H4 (cell line): ENCODE data around the gene CD3D. TPM values are rescaled to one million over a fixed set of nuclear protein-coding genes. Genes with fewer than 3 reads are reported as not detected.
"Not testable (repeated sequence)": the region's sequence is repeated elsewhere in the genome, so short reads cannot be mapped to it uniquely, and the experiment has no call there.

ENCODE experiments used
- DNase-seq: peaks from one replicate; pipeline ENCODE4 v3.0.0-alpha.2; 2015; ENCODE audit warnings: low spot score
- total RNA-seq: library from RNA; depleted of rRNA; stranded (reverse); fragments of >200 nt; shearing (Covaris generic); gene quantifications from 2 replicates; pipeline ENCODE4 v1.2.3, GENCODE V29; 2014

The CD3D gene
- total RNA-seq, 1 experiment from 2014 or later = not detected

DNA sequence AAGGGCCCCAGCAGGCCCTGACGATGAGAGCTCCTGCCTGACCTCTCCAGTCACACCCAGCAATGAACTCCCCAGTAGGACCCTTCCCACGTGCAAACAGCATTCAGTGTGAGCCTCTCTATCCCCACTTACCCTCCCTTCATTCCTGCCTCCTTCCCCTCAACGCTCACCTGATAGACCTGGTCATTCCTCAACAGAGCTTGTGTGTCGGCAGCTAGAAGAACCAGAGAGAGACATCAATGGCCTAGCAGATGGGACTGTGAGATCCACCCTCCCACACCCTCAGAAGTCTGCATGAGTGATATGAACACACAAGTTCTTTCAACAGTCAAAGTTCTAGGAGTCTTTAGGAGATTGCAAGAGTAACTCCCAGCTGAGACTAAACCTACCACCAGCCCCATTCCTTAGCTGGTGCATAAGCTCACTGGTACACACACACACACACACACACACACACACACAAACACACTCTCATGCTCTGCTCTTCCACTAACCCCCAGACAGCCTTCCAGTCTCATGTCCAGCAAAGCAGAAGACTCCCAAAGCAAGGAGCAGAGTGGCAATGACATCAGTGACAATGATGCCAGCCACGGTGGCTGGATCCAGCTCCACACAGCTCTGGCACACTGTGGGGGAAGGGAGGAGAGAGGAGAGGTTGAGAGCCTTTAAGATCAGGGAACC, 3.1 kb downstream of the CD3D start:
- DNase-seq = no peak

DNA sequence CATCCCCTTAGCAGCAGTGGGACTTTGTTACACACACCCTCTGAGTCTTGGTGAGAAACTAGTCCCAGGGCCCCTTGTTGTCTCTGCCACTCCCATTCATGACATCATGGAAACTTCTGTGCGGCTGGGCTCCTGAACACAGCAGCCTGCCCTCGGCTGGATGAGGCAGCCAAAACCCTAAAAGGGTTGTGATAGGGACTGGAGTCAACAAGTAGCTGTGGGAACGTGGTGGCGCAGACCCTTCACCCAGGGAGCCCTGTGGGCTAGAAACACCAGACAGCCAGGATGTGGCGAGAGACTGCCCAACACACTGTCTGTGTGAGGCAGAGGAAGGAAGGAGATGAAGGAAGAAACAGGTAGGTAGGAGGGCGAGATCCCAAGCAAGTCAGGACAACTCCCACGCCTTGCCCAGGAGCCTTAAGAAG, 3.9 kb downstream of the CD3D start:
- peak; percentile 39 for DNase-seq

DNA sequence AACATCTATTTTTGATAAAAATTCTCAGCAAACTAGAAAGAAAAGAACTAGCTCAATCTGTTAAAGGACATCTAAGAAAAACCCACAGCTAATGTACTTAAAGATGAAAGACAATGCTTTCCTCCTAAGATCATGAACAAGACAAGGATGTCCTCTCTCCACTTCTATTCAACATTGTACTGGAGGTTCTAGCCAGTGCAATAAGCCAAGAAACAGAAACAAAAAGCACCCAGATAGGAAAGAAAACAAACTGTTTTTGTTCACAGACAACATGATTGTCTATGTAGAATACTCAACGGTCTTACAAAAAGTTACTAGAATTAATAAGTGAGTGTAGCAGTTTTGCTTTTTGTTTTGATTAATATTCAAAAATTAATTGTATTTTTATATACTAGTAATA, 7.8 kb downstream of the CD3D start:
- DNase-seq = no peak

DNA sequence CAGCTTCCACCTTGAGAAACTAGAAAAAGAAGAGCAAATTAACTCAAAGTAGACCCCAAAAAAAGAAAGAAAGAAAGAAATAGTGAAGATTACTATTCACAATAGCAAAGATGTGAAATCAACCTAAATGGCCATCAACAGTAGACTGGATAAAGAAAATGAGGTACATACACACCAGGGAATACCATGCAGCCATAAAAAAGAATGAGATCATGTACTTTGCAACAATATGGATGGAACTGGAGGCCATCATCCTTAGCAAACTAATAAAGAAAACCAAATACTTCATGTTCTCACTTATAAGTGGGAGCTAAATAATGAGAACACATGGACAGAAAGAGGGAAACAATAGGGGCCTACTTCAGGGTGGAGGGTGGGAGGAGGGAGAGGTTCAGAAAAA, 13.8 kb downstream of the CD3D start:
- DNase-seq = no peak

DNA sequence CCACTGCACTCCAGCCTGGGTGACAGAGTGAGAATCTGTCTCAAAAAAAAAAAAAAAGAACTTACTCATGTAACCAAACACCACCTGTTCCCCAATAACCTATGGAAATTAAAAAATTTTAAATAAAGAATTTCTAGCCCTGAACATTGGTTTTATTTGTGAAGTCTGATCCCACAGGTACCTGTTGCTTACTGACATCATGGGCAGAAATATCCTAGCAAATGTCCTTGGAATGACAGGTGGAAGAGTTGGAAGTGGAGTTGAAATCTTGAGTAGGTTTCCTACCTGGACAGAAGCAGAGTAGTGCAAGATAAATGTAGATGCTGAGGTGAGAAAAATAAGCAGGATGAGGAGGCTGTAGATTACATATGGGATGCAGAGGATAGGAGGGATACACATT, 17.2 kb downstream of the CD3D start:
- DNase-seq = no peak

DNA sequence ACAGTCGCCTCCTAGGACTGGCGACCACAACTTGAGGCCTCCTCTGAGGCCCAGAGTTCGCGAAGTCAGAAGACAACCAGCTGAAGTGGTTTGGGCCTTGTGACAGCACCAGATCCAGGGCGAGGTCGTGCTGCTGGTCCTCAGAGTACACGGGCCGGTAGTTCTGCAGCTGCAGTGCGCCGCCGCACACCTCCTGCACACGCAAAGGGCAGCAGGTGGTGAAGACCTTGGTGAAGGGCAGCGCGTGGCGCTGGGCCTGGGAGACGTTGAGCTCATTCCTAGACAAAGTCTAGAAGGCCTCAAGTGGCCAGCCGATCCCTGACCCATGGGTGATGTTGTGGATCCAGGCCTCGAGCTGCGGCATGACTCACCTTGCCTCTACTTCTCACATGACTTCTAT, 19.8 kb downstream of the CD3D start:
- no peak for DNase-seq

DNA sequence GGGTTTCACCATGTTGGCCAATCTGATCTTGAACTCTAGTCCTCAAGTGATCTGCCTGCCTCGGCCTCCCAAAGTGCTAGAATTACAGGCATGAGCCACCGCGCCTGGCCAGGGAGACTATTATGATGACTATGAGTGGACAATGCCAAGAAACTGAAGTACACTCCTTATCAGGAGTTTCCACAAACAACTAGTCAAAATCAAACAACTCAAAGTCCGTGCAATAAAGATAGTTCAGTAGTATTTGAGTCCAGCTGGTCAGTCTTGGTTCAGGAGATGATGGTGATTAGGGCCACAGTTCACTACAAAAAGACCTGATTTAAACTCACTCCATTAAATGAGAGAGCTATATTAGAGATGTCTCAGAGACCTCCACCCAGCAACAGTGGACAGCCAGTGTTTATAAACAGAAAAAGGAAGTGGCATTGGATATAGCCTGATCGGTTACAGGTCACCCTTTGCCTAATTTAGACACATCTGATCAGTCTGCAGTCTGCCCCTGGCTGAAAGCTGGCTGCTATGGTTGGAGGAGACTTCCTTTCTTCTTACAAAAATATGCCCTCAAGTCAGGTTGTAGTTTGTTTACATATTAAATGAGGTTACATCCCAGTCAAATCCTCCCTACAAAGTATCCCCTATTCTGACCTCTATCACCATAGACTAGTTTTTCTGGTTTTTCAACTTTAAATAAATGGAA, 21.0 kb downstream of the CD3D start:
- DNase-seq = no peak

DNA sequence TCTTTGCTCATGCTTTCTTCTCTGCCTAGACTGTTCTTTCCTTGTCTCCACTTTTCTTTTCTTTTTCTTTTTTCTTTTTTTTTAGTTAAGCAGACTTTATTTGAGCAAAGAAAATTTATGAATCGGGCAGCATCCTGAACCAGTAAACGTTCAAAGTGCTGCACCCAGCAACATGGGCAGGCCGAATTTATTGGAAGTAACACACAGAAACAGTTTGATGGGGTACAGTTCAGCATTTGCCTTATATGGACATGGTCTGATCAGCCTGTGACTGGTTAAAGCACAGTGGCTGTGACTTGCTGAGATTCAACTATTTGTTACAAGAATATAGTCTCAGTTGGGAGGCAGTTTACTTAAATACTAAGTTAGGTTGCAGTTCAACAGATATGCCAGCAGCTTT, 22.0 kb downstream of the CD3D start:
- DNase-seq = no peak

DNA sequence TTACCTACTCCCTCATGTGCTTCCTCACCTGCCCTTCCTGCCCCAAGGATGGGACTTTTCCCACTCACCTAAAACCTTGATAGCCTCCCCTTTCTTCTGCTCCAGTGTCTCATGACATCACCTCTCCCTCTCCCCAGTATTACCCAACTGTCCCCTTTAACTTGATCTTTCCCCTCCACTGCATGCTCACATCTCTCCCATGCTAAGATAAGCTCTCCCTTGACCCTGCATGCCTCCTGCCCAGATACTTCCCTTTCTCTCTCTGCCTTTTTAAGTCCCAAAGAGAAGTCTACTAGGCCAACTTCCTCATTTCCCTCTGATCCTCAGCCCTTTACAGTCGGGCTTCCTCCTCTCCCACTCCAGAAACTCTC, 23.2 kb downstream of the CD3D start:
- no peak for DNase-seq

DNA sequence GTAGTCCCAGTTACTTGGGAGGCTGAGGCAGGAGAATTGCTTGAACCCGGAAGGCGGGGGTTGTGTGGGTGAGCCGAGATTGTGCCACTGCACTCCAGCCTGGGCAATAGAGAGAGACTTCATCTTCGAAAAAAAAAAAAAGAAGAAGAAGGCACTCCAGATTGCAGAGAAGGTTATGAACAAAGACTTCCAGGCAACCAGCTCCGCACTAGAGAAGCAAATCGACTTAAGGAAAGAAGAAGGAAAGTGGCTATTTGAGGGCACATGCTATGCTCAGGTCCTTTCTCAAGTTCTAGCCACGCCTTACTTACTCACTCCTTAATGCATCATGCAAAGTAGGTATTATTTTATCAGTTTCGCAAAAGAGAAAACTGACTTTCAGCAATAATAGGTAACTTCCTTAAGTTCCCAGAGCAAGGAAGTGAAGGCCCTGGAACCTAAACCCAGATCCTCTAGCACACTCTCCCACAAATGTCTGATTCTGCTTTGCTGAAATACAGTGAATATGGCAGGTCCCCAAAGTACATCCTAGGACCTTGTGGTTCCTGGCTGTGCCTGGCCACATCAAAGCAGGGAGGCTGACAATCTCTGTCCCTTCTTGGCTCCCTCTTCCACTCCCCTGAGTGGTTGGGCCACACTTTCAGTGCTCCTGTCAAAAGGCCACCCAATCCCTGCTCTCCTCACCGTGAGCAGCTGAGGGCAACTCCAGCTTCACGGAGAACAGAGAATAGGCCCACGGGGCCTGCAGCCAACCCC, 23.7 kb downstream of the CD3D start:
- no peak for DNase-seq

DNA sequence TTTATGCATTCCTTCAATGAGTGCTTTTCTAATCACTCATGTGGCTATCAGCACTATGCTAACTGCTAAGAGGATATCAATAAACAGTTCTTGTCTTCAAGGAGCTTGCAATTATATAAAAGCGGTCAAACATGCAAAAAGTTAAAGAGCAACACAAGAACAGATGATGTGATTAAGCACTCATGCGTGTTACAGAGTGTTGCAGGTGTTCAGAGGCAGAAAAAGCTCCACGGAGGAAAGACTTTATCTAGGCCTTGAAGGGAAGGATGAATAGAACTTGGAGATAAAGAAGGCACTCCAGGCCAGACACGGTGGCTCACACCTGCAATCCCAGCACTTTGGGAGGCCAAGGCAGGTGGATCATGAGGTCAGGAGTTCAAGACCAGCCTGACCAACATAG, 24.4 kb downstream of the CD3D start:
- no peak for DNase-seq

DNA sequence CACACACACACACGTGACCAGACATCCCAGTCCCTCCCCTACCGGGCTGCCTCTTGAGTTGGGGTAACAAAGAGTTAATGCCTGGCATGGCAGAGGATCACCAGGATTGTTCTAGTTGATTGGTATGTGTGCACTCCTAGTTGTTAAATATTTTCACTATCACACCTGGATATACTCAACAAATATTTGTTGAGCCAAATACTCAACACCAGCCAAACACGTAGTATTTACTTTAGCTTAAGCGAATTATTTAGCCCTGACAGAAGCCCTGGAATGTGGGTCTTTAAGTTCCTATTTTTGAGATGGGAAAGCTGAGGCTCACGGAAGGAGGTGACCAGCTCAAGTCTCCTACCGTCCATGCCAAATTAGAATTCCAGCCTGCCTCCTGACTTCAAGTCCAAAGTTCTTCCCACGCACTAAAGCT, 27.5 kb downstream of the CD3D start:
- DNase-seq = no peak

DNA sequence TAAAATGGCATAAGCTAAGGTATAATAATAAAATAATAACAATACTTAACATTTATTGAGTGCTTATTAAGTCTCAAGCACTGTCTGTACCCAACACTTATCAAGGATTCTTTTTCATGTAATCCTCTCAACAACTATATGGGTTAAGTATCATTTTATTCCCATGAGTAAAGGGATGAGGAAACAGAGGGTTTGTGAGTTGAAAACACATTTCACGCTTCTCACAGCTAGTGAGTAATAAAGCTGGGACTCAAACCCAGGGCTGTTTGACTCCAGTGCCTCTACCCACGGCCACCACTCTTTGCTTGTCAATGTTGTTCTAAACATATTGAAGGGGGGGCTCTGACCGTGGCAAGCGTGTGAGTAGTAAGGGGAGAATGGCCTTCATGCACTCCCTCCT, 29.3 kb downstream of the CD3D start:
- DNase-seq = no peak

DNA sequence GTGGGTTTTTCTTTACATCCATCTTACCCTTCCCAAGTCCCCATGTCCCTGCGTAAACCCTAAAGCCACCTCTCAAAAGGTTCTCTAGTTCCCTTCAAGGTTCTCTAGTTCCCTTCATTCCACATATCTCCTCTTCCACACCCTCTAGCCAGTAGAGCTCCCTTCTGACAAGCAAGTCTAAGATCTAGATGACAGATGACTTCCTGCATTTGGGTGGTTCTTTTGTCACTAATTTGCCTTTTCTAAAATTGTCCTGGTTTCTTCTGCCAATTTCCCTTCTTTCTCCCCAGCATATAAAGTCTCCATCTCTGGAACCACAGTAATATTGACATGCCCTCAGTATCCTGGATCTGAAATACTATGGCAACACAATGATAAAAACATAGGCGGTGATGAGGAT, 30.2 kb downstream of the CD3D start:
- DNase-seq = no peak

DNA sequence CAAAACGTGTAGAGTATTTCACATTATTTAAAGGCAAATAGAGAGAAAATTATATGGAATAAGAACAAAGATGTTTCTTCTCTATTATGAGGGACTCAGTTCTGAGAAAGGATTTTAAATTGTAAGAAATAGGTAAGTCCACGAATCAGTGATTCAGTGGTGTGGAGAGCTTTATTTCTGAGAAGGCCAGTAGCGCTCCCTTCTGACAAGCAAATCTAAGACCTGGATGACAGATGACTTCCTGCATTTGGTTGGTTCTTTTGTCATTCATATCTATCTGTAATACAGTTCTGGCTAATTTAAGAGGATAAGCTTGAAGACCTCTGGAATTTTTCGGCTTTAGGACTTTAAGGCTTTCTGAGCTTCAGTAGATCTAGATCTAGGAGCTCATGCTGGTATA, 31.0 kb downstream of the CD3D start:
- DNase-seq = no peak

DNA sequence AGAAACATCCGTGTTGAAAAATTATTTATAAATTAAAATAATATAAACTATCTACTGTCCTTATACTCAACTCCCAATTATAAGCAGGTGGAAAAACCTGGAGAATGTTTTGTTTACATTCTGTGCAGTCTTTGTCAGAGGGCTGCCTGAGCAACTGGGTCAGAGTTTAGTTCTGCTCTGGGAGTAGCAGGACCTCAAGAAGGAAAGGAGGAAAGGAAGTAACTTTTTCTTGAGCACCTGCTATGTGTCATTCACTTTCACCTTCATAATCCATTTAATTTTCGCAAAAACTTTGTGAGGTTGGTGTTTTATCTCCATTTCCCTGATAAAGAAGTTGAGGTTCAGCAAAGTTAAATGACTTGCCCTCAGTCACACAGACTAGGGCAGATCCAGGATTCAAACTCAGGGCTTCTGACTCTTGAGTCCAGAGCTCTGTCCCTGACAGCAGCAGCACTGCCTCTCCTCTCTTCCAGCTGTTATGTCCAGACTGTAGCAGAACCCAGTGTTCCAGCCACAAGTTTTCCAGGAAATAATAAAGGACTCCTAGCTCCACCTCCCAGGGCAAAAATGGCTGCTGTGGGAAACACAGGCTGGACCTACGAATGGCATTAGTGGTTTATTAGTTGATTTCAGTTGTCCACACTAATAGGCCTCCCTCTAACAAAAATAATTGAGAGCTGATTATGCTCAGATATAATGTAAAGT, 31.6 kb downstream of the CD3D start:
- no peak for DNase-seq

DNA sequence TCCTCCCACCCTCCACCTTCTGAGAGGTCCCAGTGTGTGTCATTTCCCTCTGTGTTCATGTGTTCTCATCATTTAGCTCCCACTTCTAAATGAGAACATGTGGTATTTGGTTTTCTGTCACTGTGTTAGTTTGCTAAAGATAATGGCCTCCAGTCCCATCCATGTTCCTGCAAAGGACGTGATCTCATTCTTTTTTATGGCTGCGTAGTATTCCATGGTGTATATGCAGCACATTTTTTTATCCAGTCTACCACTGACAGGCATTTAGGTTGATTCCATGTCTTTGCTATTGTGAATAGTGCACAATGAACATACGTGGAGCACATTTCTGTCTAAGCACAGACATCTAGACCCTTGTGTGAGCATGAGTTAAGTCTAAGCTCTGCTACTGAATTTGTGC, 32.2 kb downstream of the CD3D start:
- no peak for DNase-seq

DNA sequence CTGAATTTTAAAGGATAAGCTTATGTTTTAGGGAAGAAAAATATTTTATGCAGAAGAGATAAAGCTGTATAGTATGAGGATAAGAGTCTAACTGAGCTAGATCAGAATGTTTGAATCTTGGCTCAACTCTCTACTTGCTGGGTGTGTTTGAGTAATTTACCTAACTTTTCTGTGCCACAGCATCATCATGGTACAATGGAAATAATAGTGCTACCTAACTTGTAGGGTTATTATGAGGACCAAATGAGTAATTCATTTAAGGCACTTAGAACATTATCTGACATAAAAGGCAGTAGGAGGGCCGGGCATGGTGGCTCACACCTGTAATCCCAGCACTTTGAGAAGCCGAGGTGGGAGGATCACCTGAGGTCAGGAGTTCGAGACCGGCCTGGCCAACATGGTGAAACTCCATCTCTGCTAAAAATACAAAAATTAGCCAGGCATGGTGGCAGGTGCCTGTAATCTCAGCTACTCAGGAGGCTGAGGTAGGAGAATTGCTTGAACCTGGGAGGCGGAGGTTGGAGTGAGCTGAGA, 33.4 kb downstream of the CD3D start:
- not testable (repeated sequence) for DNase-seq

DNA sequence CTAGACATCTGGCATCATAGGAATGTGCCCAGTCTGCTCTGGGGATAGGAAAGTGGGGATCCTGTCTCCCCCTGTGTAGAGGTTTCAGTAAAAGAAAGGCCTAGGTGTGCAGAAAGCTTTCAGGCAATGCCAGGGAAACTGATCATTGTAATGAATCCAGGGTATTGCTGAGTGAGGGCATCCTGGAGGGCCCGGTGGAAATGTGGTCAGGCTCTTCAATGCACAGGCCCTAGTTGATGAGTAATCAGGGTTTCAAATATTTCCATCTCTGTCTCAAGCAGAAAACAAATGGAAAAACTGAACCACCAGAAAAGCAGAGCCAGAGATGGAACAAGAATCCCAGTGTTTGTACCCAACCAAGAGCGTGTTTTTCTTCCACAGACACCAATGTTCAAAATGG, 35.9 kb downstream of the CD3D start:
- no peak for DNase-seq

DNA sequence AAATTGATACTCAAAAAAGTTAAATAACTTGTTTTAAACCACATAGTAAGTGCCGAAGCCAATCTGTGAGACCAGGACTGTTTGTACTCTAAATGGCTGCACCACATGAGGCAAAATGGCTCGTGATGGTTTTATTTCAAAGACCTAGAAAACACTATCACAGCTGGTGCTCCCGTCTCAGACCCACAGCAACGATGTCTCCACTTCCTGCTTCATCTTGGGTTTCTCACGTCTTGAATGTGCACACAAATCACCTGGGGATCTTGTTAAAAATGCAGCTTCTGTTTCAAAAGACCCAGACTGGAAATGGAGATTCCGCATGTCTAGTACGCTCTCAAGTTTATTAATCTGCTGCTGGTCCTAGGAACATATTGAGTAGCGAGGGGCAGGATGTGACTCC, 36.8 kb downstream of the CD3D start:
- DNase-seq = no peak

DNA sequence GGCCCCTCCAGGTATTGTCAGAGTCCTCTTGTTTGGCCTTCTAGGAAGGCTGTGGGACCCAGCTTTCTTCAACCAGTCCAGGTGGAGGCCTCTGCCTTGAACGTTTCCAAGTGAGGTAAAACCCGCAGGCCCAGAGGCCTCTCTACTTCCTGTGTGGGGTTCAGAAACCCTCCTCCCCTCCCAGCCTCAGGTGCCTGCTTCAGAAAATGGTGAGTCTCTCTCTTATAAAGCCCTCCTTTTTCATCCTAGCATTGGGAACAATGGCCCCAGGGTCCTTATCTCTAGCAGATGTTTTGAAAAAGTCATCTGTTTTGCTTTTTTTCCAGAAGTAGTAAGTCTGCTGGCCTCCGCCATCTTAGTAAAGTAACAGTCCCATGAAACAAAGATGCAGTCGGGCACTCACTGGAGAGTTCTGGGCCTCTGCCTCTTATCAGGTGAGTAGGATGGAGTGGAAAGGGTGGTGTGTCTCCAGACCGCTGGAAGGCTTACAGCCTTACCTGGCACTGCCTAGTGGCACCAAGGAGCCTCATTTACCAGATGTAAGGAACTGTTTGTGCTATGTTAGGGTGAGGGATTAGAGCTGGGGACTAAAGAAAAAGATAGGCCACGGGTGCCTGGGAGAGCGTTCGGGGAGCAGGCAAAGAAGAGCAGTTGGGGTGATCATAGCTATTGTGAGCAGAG, 37.8 kb downstream of the CD3D start, which contains the start of gene CD3E:
TSS of gene CD3E (plus strand) at position 163 of the 681 bp plus-strand sequence. CDS start at position 386, 223 bp downstream.
- DNase-seq = no peak

DNA sequence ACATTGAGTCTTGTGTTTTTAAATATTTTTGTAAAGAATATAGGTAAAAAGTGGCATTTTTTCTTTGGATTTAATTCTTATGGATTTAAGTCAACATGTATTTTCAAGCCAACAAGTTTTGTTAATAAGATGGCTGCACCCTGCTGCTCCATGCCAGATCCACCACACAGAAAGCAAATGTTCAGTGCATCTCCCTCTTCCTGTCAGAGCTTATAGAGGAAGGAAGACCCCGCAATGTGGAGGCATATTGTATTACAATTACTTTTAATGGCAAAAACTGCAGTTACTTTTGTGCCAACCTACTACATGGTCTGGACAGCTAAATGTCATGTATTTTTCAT, 38.3 kb downstream of the CD3D start:
- DNase-seq = no peak
